Dendritic cell treated with granulocyte-macrophage colony-stimulating factor and Interleukin-4, amounts not matched to agents 40 ng/mL and 50 ng/mL, for 4 days (primary cell): ENCODE results near the gene DDB1.
A peak's percentile ranks its signal among the peaks of the same experiment; 100 is the strongest.
"Not testable (repeated sequence)": the region's sequence is repeated elsewhere in the genome, so short reads cannot be mapped to it uniquely, and the experiment has no call there.

Source experiments
- H3K27ac Mint-ChIP-seq: one replicate; pipeline ENCODE4 v1.8.0; 2022; ENCODE audit warnings: mild to moderate bottlenecking, mixed read lengths
- H3K27me3 Mint-ChIP-seq: one replicate; pipeline ENCODE4 v1.8.0; 2022; ENCODE audit warnings: mild to moderate bottlenecking, mixed read lengths
- H3K36me3 Mint-ChIP-seq: one replicate; pipeline ENCODE4 v1.8.0; 2022; ENCODE audit warnings: low read depth, mixed read lengths
- H3K4me1 Mint-ChIP-seq: one replicate; pipeline ENCODE4 v1.8.0; 2022; ENCODE audit warnings: low read depth, mixed read lengths
- H3K4me3 Mint-ChIP-seq: one replicate; pipeline ENCODE4 v1.8.0; 2022; ENCODE audit warnings: mild to moderate bottlenecking, moderate library complexity, mixed read lengths
- H3K9me3 Mint-ChIP-seq: one replicate; pipeline ENCODE4 v1.8.0; 2022; ENCODE audit warnings: mixed read lengths
- intact Hi-C: fragments of 100-400 bp; cut with micrococcal nuclease; formaldehyde crosslinking; loops from one replicate; pipeline ENCODE4 v1.15.0; 2022

Gene DDB1

DNA sequence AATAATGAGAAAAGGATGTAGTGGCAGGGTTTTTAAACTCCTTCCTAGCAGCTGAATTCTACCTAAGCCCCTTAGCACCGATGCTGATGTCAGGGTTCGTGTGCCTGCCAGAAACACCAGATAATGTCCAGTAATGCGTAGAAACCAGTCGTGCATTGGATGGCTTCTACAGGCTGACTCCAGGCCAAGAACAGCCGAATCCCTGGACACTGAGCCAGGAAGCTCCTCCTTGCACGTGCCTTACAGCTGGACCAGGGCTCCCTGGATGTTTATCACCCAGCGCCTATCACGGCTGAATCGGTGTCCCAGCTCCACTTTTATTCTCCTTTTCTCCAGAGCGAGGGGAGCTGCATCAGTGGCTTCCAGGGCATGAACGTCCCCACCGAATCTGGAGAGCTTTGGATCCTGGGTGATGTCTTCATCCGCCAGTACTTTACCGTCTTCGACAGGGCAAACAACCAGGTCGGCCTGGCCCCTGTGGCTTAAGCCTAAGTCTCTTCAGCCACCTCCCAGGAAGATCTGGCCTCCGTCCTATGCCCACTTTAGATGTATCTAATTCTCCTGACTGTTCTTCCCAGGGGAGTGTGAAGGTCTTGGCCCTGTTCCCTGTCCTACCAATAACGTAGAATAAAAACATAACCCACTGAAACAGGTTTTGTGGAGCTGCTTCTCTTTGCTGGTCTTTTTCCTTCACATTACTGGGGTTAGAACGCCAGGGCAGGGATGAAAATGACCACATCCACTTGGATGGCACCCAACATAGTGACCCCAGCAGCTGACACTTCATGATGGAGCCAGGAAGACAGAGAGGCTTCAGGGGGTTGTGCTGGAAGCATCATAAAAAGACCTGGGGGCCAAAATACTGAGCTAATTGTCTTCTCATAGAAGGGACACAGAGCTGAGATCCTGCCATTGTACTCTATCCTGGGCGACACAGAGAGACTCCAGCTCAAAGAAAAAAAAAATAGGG is 81.8 kb downstream of the DDB1 start:
- H3K4me1 Mint-ChIP-seq, result peaks cover 27% of the 10 kb centered on the region
- not testable (repeated sequence) for H3K4me3 Mint-ChIP-seq, H3K36me3 Mint-ChIP-seq, H3K9me3 Mint-ChIP-seq
- H3K27me3 Mint-ChIP-seq, result peaks cover 15% of the 10 kb centered on the region
- intact Hi-C loops, result loop anchor here (10.0 kb wide), 3 partner anchors 54 to 134 kb away; partner anchors contain the start of genes DDB1 and TKFC
- H3K27ac Mint-ChIP-seq, result peak overlapping the region; percentile 66
